DOHH2 (cell line): ENCODE measurements around the gene ABCC8.

Experiments
- EZH2phosphoT487 ChIP-seq: fragments of 200-600 bp; sonication (generic); IDR thresholded peaks from 2 replicates; pipeline ENCODE4 v1.6.1; 2017; ENCODE audit warnings: borderline replicate concordance, mild to moderate bottlenecking, antibody characterized with exemption, low read length, moderate library complexity, mixed read lengths
- TF ChIP-seq, protein P1 (sequence below): fragments of 200-600 bp; sonication (generic); IDR thresholded peaks from one replicate; pipeline ENCODE4 v1.5.1; 2014; ENCODE audit warnings: antibody characterized with exemption, mild to moderate bottlenecking, low read depth, low read length; ENCODE audit not compliant: poor library complexity, severe bottlenecking

DNA sequence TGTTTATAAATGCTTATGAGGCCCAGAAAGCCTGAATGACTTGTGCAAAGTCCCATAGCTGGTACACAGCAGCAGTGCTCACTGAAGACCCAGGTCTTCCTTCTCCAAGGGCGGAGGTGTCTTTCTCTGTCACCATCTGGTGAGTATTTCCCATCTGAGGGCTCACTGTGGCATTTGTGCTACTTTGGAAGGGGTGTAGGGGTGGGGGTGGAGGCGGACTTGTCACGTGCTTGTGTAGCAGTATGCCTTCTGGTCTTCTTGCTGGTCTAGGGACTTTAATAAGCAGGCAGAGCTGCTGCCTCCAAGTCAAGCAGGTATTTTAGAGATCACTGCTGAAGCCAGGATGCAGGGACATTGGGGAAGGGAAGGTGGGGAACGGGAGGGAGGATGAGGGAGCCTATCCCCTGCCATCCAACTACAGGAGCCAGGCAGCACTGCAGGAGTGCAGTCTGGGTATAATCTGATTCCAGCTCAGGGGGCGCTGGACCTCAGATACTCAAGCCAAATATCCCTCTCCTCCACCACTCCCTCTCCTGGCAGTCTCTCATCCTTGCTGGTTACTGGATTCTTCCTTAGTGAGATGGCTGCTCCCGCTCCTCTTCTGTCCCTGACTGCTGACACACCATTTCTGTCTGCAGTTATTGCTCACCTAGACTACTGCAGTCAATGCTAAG, 3.4 kb downstream of the ABCC8 start:
- TF ChIP-seq, protein P1, sequence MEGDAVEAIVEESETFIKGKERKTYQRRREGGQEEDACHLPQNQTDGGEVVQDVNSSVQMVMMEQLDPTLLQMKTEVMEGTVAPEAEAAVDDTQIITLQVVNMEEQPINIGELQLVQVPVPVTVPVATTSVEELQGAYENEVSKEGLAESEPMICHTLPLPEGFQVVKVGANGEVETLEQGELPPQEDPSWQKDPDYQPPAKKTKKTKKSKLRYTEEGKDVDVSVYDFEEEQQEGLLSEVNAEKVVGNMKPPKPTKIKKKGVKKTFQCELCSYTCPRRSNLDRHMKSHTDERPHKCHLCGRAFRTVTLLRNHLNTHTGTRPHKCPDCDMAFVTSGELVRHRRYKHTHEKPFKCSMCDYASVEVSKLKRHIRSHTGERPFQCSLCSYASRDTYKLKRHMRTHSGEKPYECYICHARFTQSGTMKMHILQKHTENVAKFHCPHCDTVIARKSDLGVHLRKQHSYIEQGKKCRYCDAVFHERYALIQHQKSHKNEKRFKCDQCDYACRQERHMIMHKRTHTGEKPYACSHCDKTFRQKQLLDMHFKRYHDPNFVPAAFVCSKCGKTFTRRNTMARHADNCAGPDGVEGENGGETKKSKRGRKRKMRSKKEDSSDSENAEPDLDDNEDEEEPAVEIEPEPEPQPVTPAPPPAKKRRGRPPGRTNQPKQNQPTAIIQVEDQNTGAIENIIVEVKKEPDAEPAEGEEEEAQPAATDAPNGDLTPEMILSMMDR: peak; percentile 38
- no peak for TF ChIP-seq EZH2phosphoT487
